GM12874 (cell line): ENCODE data around the gene CTCFL.

Experiments used
- TF ChIP-seq, protein P1 (sequence below): IDR thresholded peaks from 2 replicates; pipeline ENCODE4 v1.5.1; 2011; ENCODE audit warnings: low read depth, mild to moderate bottlenecking, control low read depth, low read length, moderate library complexity; ENCODE audit not compliant: insufficient read depth

The CTCFL gene

GRCh38 chr20:57474816-57475215 is 50.1 kb downstream of the CTCFL start:
- TF ChIP-seq, protein P1, sequence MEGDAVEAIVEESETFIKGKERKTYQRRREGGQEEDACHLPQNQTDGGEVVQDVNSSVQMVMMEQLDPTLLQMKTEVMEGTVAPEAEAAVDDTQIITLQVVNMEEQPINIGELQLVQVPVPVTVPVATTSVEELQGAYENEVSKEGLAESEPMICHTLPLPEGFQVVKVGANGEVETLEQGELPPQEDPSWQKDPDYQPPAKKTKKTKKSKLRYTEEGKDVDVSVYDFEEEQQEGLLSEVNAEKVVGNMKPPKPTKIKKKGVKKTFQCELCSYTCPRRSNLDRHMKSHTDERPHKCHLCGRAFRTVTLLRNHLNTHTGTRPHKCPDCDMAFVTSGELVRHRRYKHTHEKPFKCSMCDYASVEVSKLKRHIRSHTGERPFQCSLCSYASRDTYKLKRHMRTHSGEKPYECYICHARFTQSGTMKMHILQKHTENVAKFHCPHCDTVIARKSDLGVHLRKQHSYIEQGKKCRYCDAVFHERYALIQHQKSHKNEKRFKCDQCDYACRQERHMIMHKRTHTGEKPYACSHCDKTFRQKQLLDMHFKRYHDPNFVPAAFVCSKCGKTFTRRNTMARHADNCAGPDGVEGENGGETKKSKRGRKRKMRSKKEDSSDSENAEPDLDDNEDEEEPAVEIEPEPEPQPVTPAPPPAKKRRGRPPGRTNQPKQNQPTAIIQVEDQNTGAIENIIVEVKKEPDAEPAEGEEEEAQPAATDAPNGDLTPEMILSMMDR: no peak

GRCh38 chr20:57474205-57474604 is 50.7 kb downstream of the CTCFL start:
- TF ChIP-seq, protein P1: no peak

DNA sequence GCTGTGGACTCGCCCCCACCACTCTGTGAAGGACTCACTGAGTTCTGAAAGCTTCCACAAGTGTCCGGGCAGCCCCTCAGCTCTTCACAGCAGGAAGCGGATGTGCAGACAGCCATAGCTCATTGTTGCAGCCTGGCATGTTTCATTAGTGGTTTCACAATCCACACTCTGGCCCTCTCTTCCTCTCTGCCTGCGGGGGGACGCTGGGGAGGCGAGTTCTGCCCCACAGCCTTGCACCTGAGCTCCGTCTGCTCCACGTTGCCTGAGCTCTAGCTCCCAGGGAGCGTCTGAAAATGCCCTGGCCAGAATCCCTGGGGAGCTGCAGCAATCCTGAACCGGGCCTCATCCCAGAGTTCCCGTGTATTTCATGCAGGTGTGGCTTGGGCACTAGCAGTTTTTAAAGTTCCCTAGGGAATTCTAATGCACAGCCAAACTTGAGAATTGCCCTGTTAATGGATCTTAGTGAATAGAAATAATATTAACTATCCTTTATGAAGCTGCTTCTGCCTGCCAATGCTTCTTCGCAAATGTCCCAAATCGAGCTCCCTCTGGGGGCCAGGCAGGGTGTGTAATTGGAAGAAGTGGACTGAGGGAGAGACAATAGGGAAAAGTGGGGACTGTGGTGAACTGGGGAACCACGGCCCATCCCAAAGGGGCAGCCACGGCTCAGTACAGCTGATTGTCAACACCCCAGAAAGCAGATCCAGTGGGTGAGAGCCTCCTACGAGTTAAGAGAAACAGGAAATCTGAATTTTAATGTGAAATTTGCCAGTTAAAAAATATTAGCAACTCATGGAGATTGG is 51.5 kb downstream of the CTCFL start:
- TF ChIP-seq, protein P1: peak; percentile 19; the same call in 1 of the 2 replicates

DNA sequence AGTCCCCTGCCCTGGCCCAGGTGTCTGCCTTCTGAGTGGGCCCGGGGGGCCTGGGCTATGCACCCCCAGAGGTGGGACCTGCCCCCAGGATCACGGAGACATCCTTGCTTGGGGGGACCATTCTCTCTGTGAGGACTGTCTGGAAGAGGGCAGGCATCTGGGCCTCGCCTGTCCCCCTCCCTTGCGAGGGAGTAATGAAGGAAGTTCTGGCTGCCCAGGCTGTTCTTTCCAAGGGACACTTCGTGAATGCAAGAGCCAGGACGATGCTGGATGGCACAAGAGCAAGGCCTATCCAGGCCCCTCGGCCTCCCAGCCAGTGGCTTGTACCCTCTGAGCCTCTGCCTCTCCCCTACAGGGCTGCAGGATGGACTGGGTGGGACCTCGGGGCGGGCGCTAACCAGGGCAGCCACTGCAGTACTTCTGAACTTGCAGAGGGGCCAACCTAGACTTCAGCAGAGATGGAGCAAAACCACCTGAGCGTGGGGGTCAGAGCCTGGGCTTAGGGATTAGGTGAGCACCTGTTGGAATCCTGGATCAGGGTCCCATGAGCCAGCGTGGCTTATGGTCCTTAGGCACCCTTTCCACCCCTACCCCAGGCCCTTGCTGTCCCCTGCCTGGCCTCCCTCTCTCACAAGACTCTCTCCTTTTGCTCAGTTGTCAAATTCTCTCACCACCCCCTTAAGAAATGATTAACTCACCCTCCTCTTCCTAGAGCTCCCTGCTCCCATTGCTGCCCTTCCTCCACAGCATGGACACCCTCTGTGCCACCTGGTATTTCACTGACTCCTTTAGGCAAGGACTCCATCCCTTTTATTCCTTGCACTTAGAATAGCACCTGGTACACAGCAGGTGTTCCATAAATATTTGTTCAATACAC is 53.2 kb downstream of the CTCFL start:
- TF ChIP-seq, protein P1: no peak

DNA sequence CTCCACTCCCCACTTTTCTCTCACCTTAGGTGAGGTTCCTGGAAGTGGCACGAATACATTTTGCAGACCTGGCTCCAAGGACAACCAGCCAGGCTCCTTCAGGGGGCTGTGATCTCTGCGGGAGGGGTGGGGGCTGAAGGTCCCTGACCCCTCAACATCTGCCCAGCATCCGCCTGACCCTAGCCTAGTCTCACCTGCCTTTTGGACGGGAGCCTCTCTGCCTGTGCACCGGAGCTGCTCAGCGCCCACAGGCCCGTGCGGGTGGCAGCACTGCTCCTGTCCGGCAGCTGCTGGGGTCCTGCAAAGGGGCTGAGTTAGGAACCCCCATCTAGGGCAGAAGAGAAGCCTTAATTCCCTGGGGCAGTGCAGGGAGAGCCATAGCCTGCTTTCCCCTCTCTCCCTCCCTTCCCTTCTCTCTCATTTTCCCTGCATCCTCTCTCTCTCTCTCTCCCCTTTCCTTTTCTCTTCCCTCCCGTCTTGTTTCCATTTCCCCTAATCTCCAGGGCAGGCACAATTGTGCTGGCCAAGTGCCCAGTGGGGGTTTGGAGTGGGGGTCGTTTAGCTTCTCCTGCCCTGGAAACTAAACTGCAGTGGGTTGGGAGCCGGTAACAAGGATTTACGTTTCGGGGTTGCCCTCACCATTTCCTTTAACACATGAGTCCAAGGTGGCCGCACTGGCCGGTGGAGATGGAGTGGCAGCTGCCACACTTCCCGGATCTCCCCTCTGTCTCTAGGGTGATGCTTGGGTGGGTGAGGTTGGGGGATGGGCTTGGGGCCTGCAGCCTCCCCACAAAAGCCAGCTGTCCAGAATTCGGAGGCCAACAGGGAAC is 54.1 kb downstream of the CTCFL start:
- TF ChIP-seq, protein P1: no peak

- TF ChIP-seq, protein P1: no peak
Measured at GRCh38 chr20:57470212-57470522, 54.8 kb downstream of the CTCFL start.
